ENCODE measurements around the gene SND1. TPM values are rescaled to one million over a fixed set of nuclear protein-coding genes. Genes with fewer than 3 reads are reported as not detected.

The SND1 gene
- total and polyA plus RNA-seq, 10 of the 15 experiments (the other 5 are each of a cell fraction or from before 2014, with no cell fraction given): 52.4 to 270 (median 146) TPM

DNA sequence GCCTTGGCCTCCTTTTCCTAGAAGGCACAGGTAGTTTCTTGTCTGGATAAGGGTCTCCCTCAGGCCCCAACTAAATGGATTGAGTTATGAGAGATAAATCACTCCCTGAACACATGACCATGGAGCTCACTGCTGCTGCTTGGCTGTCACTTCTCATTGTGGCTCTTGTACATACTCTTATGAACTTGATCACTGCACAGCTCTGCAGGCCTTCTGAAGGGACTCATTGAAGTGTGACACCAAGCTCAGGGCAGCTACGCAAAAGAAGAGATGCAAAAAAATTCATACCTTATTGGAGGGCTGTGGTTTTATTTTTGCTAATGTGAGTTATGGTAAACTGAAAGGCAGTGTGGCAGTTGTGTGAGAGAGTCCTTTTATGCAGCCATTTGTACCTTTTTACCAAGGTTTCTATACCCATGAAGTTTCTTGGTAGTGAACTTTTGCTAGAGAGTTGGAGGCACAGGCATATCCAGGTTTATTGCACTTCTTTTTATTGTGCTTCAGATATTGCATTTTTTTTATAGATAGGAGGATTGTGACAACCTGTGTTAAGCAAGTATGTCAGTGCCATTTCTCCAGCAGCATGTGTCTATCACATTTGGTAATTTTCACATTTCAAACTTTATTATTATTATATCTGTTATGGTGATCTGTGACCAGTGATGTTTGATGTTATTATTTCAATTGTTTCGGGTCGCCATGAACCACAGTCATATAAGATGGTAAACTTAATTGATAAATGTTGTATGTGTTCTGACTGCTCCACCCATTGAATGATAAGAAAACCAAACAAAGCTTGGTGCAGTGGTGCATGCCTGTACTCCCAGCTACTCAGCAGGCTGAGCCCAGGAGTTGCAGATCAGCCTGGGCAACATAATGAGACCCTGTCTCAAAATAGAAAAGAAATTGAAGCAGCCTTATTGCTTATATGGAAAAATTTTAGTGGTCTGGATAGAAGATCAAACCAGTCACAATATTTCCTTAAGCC lies 278.6 kb downstream of the SND1 start:
- no peak overlapping the region for H3K4me3 ChIP-seq
- TF ChIP-seq PAX5 (IDR thresholded peaks at IDR 0.05; ENCODE audit: borderline replicate concordance, low read depth, low read length) (peak; percentile 21; the same call in 1 of the 2 replicates), TCF7 (IDR thresholded peaks at IDR 0.05; ENCODE audit: borderline replicate concordance) (no peak), PAX8 (IDR thresholded peaks at IDR 0.05) (no peak), RUNX3 (IDR thresholded peaks at IDR 0.05; ENCODE audit: low read length) (0 out of 2 replicates have a peak, but pooled peaks have one; percentile 30), JUND (IDR thresholded peaks at IDR 0.05; ENCODE audit: low read depth, low read length) (no peak), YY1 (IDR thresholded peaks at IDR 0.05; ENCODE audit: low read depth, low read length) (no peak), PKNOX1 (IDR thresholded peaks at IDR 0.05) (no peak), CHD4 (IDR thresholded peaks at IDR 0.05) (no peak)
- intact Hi-C loops (cut with micrococcal nuclease; ENCODE audit: unreplicated experiment): loop anchor here (10.0 kb wide), 1 partner anchor 216 kb away; no protein-coding TSS in a partner anchor

More for the DNA sequence above, 278.6 kb downstream of the SND1 start:
- DNase-seq (ENCODE audit: low read depth, low spot score): peak; percentile 37
- CTCF ChIA-PET: interaction anchor here (0.8 to 2.0 kb wide), 3 partner anchors 10 to 29 kb away, joined by 3 to 7 read pairs (median 4); no protein-coding TSS in a partner anchor
- Histone ChIP-seq H3K27me3 (replicated peaks in 1 of 2; ENCODE audit: control insufficient read depth in 2 of 2, insufficient read depth in 2 of 2, low read length in 1 of 2) (no peaks in the 10 kb centered on the region), H2AFZ (ENCODE audit: control insufficient read depth, low read depth, low read length) (no peak overlapping the region), H3K9ac (ENCODE audit: control insufficient read depth, insufficient read depth, low read length) (no peak overlapping the region), H3K36me3 (ENCODE audit: control insufficient read depth in 2 of 2, insufficient read depth in 2 of 2, low read length in 1 of 2) (peaks cover 5 to 8% of the 10 kb centered on the region in 2 experiments), H3K27ac (ENCODE audit: control insufficient read depth, insufficient read depth) (peak overlapping the region; percentile 15), H3K9me3 (replicated peaks; ENCODE audit: control insufficient read depth, insufficient read depth, low read length) (peaks cover 2% of the 10 kb centered on the region; the same call in 2 of the 3 replicates), H3K79me2 (ENCODE audit: control insufficient read depth, insufficient read depth, low read length) (peaks cover 21% of the 10 kb centered on the region), H3K4me2 (ENCODE audit: control insufficient read depth, insufficient read depth) (peak overlapping the region; percentile 57), H3K4me1 (ENCODE audit: control insufficient read depth, insufficient read depth, low read length) (peaks cover 41% of the 10 kb centered on the region), H4K20me1 (ENCODE audit: control insufficient read depth, insufficient read depth) (no peaks in the 10 kb centered on the region; the same call in 1 of the 2 replicates)
- WGBS (ENCODE audit: insufficient coverage, insufficient replicate concordance, low lambda C conversion rate, missing lambda C conversion rate): 60% methylated on average over 3 of the region's 3 CpGs
- ATAC-seq: peak; percentile 61
- BruUV-seq (replicated peaks): no TSS peak
- RAD21 ChIA-PET (ENCODE audit: unreplicated experiment): interaction anchor here (1.1 to 1.6 kb wide), 3 partner anchors 16 to 477 kb away, joined by 3 read pairs; no protein-coding TSS in a partner anchor
- POLR2A ChIA-PET: interaction anchor here (1.0 to 1.4 kb wide), 2 partner anchors 17 to 18 kb away, joined by 3 read pairs; no protein-coding TSS in a partner anchor
- SMC1A ChIA-PET (ENCODE audit: uncharacterized antibody, unreplicated experiment): interaction anchor here (0.7 to 1.3 kb wide), 3 partner anchors 18 to 222 kb away, joined by 3 to 6 read pairs (median 3); no protein-coding TSS in a partner anchor
- in situ Hi-C loops (cut with MboI): no loop called here
- no peak for FAIRE-seq

Measured in GM12878 (cell line).